Stimulated activated CD4-positive, alpha-beta T cell treated with anti-CD3 and anti-CD28 coated beads, Interleukin-1b, Interleukin-23, amount 100 ng/mL, for 48 hours (primary cell): ENCODE data around the gene GNGT2.

Experiments used
- DNase-seq: peaks from one replicate; pipeline ENCODE4 v3.0.0-alpha.2; 2020

GNGT2 gene

GRCh38 chr17:49162866-49163265, 47.5 kb downstream of the GNGT2 start:
- no peak for DNase-seq

DNA sequence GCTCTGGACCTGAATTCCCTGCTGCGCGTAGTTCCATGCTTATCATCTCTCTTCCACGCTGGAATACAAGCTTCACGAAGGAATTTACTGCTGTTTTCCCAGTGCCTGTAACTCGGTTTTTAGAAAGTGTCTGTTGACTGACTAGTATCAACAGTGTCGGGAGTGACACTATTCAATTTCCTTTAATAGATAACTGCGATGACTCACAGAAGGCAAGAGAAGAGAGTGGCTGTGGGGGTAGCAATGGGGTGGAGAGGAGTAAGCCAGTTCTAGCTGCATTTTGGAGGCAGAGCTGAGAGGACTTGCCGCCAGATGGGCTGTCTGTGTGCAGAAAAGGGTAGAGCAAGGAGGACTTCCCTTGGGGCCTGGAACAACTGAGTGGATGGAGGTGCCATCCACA, 52.6 kb downstream of the GNGT2 start:
- no peak for DNase-seq

DNA sequence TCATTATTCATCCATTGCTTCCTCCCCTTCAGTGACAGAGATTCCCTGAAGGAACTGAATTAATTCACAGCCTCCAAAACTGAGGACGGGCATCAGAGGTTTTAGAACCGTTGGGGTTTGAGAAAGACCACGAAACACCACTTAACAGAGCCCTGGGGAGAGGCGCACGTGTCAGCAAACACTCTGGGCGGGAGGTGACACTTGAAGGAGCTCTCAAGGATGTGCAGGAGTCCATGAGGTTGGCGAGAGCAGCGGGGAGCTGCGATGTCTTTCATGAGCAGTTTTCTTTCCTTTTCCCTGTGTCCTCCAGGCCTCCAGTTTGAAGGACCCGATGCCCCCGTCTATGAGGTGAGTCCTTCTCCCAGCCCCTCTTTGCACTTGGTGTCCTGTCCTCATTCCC, 54.1 kb downstream of the GNGT2 start:
- DNase-seq: no peak
